HG03521 (cell line): ENCODE data around the gene SMIM41.

ENCODE experiments used
- ATAC-seq: cut with Tn5 transposase; IDR thresholded peaks from one replicate; pipeline ENCODE4 v1.9.1; 2021; ENCODE audit warnings: mild to moderate bottlenecking, moderate library complexity; ENCODE audit not compliant: unreplicated experiment

The SMIM41 gene

DNA sequence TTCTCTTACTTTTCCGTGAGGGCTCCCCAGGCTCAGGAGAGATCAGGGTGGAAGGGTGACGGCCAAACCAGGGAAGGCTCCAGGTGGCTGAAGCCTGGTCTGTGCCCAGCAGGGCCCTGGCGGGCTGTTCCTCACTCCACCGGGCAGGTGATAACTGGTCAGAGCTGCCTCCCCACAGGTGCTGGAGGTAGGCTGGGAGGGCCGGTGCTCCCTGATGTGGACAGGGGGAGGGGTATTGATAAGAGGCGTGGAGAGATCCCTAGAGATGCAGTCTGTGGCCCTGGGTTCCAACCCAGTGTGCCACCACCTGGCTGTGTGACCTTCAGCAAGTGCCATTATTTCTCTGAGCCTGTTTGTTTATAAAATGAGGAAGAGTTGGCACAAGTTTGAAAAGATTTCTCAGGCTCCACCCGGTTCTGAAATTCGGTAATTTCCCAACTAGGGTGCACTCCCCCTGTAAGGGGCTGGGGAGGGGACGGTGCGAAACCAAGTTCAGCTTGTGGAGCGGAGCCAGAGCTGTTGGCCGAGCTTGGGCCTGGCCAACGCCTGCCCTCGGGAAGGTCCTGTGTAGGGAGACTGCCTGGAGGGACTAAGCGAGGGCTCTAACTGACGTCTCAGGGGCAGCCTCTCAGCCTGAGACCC lies 29.3 kb upstream of the SMIM41 start:
- ATAC-seq, result no peak

DNA sequence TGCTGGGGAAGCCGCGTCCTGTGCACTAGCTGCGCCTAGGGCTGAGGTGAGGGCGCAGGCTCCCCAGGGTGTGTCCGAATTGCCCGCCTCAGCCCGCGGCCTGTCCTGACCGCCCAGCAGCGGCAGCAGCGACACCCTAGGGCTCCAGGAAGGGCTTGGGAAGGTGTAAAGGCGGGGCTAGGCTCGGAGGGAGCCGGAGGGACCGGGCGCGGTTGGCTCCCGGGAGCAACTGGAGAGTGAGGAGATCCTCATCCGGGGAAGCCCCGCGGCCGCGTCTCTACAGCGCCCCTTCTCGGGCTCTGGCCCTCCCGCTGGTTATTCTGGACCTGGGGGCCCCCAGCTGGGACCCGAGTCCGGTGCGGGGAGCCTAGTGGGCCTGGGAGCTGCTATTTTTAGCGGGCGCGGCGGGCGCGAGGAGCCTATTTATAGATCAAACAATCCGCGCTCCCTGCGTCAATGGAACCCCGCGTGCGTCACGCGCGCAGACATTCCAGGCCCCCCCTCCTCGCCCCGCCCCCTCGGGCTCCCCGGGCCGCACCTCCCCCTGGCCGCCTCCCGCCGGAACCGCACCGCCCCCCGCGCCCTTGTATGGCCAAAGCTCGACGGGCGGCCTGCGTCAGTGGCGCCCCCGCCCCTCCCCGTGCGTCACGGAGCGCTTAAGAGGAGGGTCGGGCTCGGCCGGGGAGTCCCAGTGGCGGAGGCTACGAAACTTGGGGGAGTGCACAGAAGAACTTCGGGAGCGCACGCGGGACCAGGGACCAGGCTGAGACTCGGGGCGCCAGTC lies 28.6 kb upstream of the SMIM41 start, which contains the start of gene NR4A1:
TSS of gene NR4A1 (plus strand) at position 685 of the 784 bp plus-strand sequence. CDS start 2,887 bp downstream, outside the sequence.
- peak; percentile 82 for ATAC-seq

DNA sequence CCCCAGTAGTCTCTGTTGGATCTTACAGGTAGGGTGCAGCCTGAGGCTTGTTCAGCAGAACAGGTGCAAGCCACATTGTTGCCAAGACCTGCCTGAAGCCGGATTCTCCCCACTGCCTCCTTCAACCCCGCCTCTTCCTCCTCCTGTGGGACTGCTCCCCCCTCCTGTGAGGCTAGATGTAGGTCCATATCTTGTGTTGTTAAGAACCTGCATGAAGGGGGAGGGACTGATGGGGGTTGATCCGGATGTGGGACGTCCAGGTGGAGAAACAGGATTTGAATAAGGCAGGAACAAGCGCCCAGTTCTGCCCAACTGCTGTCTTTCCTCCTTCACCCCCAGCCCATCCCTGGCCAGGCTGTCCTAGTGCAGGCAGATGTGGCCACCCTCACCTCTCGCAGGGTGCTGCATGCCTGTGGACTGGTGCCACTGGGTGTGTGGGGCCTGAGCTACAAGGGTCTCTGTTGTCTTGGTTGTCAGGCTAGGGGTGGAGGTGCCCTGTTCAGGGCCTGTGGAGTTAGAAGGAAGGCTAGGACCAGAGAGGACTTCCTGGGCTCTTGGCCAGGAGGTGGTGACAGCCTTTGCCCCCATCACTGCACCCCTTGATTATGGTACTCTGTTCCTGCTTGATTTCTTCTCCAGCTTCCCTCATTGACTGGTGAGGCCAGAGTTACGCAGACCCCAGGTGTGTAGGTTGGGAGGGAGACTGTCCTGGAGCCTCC lies 26.9 kb upstream of the SMIM41 start:
- no peak for ATAC-seq

DNA sequence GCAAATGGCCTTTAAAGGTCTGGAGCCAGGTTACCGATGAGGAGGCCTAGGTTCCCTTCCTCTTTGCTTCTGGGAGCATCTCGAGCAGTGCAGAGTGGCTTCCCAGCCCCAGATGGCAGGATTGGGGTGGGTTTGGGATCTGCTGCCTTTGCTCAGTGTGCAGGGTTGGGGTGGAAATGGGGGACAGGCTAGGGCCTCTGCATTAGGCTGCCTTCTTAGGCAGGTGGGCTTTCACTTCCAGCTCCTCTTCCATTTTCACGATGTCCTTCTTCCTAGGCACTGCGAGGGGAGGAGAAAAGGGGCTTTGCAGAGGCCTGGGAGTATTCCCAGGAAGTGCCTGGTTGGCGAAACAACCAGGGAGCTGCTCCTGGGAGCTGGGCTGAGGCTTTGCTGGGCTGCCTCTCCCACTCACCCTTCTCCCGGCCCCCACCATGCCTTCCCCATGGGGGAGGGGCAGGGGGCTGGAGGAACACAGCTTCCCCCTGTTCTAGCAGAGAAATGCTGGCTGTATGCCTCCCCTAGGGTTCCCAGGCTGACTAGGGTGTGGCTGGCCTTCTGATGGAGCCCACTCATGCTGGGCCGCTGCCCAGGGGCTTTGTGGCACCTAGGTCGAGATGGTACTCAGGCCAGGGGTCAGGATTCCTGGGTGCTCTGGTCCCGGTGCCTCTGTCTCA lies 25.8 kb upstream of the SMIM41 start:
- no peak for ATAC-seq

DNA sequence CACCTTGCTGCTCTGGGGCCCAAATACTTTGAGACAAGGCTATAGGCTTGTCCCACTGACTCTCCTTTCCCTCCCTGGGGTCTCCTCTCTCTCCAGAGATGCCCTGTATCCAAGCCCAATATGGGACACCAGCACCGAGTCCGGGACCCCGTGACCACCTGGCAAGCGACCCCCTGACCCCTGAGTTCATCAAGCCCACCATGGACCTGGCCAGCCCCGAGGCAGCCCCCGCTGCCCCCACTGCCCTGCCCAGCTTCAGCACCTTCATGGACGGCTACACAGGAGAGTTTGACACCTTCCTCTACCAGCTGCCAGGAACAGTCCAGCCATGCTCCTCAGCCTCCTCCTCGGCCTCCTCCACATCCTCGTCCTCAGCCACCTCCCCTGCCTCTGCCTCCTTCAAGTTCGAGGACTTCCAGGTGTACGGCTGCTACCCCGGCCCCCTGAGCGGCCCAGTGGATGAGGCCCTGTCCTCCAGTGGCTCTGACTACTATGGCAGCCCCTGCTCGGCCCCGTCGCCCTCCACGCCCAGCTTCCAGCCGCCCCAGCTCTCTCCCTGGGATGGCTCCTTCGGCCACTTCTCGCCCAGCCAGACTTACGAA lies 25.2 kb upstream of the SMIM41 start:
- no peak for ATAC-seq

DNA sequence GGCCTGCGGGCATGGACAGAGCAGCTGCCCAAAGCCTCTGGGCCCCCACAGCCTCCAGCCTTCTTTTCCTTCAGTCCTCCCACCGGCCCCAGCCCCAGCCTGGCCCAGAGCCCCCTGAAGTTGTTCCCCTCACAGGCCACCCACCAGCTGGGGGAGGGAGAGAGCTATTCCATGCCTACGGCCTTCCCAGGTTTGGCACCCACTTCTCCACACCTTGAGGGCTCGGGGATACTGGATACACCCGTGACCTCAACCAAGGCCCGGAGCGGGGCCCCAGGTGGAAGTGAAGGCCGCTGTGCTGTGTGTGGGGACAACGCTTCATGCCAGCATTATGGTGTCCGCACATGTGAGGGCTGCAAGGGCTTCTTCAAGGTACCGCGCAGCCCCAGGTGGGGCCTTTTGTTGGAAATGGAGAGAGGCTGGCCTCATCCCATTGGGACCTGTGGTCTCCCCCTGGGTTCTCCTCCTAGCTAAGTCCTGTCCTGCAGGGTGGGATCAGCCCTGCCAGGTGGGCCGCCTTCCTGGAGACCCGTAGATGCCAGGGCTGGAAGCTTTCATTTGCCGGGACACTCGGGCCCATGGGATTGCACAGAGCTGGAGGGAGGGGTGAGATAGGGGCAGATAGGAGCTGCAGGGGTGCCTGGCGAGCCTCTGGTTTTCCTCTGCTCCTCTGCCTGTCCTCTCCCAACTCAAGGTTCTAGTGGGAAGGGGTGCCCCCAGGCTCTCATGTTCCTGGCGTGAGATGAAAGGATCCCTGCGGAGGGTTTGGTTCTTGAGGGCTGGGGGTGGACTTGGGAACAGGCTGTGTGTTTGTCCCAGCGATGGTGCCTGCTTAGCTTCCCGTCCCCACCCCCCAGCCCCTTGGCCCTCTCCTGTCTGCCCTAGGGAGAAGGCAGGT lies 24.4 kb upstream of the SMIM41 start:
- ATAC-seq, result no peak

DNA sequence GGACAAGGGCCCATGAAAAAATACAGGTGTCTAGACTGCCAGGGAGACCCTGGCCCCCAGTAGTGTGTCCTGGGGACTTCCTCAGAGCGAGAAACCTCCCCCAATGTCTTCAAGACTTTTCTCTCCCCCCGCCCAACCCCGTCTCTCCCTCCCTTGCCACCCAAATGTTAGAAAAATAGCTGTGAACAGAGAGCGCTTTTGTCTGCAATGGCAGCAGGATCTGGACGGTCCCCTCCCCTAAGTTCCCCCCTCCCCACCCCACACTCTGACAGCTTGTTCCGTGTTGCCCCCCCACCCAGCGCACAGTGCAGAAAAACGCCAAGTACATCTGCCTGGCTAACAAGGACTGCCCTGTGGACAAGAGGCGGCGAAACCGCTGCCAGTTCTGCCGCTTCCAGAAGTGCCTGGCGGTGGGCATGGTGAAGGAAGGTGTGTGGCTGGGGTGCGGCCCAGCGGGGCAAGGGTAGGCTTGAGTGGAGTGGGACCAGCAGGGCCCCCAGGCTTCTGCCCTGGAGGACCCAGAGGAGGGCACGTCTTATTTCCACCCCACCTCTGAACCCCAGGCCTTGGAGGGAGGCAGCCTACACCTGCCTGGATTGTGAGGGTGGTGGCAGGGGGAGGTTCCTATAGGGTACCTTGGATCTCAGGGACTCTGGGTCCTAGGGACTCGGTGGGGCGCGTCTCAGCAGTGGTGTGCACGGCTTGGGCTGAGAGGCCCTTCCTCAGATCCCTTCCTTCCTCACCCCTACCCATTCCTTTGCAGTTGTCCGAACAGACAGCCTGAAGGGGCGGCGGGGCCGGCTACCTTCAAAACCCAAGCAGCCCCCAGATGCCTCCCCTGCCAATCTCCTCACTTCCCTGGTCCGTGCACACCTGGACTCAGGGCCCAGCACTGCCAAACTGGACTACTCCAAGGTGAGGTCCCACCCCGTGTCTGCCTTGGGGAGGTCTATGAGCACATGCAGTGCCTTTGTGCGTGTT lies 23.5 kb upstream of the SMIM41 start:
- ATAC-seq, result no peak

DNA sequence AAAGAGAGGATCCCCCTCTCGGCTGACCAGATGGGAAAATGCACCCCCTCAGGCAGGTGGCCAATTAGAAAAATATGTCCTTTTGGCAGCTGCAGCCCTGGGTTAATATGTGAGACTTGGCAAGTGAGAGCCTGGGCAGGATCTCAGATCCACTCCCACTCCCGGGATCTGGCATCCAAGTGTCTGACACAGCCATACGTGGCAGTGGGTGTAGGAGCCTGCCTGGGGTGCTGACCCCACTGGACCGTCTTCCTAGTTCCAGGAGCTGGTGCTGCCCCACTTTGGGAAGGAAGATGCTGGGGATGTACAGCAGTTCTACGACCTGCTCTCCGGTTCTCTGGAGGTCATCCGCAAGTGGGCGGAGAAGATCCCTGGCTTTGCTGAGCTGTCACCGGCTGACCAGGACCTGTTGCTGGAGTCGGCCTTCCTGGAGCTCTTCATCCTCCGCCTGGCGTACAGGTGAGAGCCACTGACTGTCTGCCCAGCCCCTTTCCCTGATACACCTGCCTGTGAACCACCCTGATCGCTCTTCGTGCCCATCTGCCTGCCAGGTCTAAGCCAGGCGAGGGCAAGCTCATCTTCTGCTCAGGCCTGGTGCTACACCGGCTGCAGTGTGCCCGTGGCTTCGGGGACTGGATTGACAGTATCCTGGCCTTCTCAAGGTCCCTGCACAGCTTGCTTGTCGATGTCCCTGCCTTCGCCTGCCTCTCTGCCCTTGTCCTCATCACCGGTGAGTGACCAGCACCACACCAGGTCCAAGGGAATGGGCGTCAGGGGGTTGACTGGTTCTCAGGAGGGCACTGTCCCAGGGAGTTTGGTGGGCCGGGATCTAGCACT lies 22.5 kb upstream of the SMIM41 start:
- no peak for ATAC-seq

DNA sequence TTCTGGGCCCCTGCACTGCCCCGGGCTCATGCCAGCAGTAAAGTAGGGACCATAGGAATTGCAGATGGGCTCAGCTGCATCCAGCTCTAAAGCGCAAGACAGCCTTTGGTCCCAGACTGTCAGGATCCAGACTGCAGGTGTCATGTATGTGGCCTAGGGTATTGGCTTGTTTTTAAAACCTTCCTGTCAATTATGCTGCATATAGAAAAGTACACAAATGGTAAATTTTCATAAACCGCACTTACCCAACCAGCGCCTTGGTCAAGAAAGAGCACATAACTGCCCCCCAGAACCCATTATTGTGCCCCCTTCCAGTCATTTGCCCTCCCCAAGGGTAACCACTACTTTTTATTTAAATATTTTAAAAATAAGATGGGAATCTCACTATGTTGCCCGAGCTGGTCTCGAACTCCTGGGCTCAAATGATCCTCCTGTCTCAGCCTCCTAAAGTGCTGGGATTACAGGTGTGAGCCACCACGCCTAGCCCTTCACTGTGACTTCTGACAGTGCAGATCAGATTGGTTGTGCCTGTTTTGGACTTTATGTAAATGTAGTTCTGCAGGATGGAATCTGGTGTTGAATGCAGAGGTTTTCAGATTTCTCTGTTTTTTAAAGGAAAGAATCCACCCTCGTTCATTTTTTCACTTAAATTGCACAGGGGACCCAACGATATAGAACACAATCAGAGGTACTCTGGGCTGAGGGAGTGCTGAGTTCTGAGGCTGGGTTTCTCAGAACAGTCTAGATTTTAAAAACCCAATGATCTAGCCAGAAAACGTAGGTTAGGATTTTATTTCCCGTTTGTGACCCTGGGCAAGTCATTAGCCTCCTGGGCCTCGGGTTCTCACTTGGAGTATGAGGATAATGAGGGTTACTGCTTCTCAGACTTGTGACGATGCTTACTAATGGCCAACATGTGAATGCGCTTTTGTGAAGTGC lies 21.6 kb upstream of the SMIM41 start:
- ATAC-seq, result no peak

DNA sequence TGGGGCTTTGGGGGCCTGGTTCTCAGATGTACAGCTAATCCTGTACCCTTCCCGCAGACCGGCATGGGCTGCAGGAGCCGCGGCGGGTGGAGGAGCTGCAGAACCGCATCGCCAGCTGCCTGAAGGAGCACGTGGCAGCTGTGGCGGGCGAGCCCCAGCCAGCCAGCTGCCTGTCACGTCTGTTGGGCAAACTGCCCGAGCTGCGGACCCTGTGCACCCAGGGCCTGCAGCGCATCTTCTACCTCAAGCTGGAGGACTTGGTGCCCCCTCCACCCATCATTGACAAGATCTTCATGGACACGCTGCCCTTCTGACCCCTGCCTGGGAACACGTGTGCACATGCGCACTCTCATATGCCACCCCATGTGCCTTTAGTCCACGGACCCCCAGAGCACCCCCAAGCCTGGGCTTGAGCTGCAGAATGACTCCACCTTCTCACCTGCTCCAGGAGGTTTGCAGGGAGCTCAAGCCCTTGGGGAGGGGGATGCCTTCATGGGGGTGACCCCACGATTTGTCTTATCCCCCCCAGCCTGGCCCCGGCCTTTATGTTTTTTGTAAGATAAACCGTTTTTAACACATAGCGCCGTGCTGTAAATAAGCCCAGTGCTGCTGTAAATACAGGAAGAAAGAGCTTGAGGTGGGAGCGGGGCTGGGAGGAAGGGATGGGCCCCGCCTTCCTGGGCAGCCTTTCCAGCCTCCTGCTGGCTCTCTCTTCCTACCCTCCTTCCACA lies 20.7 kb upstream of the SMIM41 start:
- no peak for ATAC-seq

DNA sequence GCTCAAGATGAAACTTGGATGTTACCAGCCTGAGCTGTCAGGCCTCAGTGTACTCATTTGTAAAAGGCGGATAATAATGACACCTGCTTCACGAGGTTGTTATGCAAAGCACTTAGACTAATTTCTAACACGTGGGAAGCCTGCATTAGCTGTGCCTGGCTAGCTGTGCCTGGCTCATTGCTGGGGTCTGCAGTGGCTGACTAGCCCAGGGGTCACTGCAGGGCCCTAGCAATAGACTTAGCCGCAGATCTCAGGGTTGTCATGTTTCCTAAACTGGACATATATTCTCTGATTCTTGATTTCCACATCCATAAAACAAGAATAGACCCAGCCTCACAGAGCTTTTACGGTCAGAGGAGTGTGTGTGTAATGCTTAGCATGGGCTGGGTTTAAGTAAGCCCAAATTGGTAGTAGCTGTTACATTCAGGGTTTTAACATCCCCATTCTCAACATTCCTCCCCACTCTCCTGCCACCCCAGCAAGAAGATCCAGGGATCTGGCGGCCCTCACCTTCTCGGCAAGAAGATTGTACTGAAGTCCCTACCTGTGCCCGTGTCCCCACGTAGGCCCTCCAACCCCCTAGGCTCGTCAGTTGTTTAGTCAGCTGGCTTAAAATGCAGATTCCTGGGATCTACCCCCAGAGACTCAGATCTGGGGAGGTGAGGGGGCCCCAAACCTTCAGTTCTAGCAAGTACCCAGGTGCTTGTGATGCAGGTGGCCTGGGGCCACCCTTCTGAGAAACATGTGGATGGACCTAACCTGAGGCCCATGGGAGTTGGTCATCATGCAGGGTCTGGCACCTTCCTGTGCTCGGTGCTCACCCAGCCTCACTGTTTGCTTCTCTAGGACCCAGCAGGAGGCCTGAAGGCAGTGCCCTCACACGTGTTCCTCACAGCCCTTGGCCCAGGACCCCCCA lies 19.7 kb upstream of the SMIM41 start:
- ATAC-seq, result no peak

DNA sequence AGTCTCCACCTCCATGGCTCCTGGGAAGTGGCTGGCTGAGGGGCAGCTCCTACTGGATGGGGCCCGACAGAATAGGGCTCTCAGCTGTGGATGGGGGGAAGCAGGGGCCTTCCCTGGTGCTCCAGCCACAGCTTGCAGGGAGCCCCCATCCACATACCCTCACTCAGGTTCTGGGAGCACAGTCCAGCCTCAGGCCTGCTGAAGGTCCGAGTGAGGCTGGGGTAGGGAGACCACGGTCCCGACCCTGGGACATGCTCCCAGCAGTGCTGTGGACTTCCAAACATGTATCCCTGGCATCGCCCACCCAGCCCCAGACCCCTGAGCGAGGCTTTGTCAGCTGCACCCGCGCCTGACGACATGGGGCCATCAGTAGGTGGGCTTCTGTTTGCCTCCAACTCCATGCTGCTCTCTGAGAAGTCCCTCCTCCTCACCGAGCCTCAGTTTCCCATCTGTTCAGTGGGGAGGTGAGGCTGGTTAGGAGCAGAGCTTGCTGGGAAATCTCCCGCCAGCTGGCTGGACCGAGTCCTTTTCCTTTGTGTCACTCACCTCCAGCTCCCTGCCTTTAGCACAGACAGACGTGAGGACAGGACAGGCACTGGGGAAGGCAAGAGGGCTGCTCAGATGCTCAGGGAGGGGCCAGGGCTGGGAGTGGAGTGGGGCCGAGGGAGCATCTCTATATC lies 18.9 kb upstream of the SMIM41 start:
- no peak for ATAC-seq

DNA sequence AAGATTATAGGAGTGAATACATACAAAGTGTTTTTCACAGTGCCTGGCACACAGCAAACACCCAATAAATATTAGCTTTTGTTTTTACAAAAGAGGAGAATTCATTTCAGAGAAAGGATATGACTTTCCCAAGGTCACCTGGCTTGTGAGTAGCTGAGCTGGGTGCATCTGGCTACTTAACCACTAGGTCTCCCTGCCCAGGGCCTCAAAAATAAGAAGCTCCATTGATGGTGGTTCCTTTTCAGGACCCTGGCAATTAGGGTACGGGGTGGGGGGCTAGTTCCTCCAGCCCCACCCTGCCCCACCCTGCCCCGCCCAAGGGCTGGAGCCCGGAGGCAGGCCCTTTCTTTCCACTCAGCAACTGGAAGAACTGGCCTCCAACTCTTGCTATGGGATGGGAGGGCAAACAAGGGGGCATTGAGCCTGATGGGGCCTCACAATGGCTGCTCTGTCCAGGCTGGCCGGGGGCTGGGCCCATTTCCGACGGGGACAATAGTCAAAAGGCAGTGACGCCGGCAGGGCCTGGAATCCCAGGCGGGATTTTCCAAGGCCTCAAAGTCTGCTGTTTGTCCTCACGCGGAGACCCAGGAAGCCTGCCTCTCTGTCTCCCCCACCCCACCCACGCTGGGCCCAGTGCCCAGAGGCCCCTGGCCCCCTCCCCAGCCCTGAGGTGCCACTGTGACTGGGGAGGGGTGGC lies 17.9 kb upstream of the SMIM41 start:
- ATAC-seq, result no peak
